GM20000 (cell line): ENCODE results near the gene GSAP.

Experiments used
- DNase-seq: peaks from one replicate; pipeline ENCODE4 v3.0.0; 2012; ENCODE audit warnings: low spot score
- TF ChIP-seq, protein P1 (sequence below): IDR thresholded peaks from 2 replicates; pipeline ENCODE4 v1.5.1; 2012; ENCODE audit warnings: mild to moderate bottlenecking, control low read depth; ENCODE audit errors: extremely low read depth, missing control alignments

Gene GSAP

DNA sequence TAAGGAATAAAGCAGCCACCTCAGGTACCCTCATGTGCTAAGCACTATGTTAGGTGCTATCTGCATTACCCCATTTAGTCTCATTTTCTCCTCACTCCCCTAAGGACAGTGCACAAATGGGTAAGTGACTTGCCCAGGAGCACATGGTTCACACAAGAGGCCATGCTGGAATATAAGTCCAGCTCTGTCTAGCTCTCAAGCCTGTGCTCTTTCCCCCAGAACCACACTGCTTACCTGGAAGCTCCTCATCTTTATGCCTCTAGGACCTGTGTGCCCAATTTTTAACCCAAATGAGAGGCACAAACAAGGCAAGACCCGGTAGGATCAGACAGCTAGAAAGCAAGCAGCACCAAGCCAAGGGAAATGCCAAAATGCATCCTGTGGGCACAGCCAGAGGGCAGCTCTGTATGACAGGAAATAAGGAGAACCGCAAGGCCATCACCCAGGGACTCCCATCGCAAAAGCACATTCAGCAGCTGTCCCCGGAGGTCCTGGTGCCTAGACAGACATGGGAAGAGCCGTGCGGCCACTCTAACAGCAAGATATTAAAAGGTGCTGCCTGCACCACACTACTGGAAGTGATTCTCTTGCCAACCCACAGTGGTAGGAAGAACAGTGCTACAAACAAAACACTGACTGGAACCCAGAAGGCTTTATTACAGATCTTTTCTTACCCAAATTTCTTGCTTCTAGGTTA is 88.1 kb downstream of the GSAP start:
- DNase-seq = no peak
- TF ChIP-seq, protein P1, sequence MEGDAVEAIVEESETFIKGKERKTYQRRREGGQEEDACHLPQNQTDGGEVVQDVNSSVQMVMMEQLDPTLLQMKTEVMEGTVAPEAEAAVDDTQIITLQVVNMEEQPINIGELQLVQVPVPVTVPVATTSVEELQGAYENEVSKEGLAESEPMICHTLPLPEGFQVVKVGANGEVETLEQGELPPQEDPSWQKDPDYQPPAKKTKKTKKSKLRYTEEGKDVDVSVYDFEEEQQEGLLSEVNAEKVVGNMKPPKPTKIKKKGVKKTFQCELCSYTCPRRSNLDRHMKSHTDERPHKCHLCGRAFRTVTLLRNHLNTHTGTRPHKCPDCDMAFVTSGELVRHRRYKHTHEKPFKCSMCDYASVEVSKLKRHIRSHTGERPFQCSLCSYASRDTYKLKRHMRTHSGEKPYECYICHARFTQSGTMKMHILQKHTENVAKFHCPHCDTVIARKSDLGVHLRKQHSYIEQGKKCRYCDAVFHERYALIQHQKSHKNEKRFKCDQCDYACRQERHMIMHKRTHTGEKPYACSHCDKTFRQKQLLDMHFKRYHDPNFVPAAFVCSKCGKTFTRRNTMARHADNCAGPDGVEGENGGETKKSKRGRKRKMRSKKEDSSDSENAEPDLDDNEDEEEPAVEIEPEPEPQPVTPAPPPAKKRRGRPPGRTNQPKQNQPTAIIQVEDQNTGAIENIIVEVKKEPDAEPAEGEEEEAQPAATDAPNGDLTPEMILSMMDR = no peak

DNA sequence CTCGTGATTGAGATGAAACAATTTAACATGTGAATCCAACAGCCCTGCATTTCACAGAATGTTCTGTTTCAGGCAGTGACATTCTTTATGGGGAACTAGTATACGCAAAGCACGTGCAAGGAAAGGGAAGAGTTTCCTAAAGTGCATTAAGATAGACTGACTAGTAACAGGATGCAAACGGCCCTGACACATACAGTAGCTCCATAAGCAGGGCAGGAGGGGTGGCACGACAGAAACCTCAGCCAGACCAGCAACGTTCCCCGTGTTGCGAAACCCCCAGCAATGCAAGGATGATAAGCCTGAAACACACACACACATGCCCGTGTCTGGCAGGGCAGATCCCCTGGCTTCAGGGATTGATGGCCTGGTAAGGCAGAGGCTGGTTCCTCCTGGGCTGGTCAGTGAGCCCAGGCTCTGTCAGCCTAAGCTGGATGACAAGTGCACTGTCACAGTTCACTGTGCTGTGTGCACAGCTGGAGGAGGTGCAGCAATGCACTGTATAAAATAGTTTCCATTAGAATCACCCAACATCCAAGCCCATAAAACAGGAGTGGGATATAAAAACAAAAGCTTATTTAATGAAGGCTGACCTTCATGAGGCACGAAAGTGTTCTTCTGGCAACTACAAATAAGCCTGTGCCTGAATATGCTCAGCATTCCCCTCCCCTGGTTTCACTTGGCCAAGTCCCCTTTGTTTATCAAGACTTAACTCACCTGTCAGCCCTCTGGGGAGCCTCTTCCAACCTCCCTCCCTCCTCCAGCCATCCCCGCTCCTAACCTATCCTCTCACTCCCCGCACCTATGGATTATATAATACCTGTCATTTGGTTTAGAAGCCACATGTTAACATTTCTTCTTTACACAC is 88.8 kb downstream of the GSAP start:
- TF ChIP-seq, protein P1 = no peak
- DNase-seq = no peak

DNA sequence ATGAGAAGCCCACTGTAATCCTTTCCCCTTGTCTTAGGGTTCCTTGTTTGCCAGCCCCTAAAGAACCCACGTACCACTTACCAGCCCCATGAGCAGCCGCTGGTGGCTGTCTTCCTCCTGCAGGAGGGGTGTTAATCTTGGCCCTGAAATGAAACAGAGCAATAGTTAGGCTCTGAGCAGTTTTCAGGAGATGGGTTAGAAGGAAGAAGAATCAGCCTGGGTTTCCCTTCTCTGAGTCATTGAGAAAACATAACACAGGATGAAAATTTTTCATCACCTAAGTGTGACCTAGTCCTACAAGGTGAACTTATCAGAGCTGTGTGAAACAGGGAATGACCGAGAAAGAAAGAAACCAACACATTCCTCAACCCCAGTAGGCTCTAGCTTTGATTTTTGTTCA is 90.0 kb downstream of the GSAP start:
- no peak for DNase-seq
- TF ChIP-seq, protein P1 = no peak

DNA sequence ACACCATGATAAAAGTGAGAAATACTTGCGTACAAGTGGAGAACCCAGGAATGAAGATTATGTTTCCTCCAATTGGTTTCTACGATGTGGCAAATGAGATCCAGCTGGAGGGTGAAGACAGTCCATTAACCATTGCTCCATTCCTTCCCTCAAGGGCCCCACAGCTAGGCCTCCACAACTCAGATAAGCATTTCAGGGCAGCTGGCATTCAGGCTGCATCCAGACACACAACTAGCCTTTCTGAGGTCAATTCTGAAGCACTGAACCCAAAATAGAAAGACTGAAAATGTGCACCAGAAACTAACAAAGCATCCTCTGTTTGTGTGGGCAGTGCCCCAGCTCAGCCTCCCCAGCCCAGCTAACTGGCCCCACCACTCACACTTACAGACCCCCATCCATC is 94.8 kb downstream of the GSAP start:
- DNase-seq = no peak
- TF ChIP-seq, protein P1 = no peak

DNA sequence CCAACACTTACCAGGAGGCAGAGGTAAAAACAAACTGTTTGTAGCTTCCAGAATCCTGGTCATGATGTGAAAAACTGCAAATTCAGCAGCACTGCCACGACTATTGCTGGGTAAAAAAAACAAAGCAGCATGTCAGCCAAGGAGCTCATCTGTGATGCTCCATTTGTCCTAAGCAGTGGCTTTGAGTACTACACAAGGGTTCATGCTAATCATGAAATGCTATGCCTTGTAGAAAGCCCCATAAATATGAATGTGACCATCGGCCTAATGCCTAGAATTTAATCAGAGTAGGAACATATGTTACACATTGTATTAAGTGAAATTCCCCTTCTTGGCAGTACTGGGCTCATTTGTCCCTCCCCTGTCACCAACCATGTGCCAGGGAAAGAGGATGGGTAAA is 95.4 kb downstream of the GSAP start:
- DNase-seq = no peak
- TF ChIP-seq, protein P1 = no peak

DNA sequence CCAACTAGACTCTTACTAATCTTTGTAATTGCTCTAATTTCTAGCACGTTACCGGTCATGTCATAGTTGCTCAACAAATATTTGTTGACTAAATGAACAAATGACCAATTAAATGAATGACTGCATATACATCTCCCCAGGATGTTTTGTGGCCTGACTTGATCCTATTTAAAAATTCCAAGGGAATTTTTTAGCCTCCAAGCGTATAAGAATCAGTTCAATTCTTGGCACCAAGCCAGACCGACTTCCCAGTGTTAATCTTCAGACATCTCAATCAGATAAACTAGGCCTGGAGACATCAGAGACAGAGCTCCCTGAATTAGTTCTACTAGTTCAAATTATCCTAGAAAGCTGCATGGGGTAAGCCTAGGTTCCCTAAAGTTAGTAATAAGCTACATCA is 96.0 kb downstream of the GSAP start:
- DNase-seq = no peak
- TF ChIP-seq, protein P1 = no peak

DNA sequence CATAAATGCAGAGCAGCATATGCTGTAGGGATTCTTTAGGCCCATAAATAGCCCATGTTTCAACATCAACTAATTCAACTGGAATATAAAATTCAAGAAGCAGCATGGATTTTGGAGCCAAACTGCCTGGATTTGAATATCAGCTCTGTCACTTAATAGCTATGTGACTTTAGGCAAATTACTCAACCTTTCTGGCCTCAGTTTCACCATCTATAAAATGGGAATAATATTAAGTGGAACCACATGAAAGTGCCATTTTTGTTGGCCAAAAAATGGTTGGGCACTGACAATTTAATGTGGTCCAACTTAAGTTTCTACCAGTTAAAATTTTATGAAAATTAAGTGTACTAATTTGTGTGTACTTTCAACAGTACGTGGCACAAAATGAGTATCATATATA is 98.1 kb downstream of the GSAP start:
- DNase-seq = no peak

More for the DNA sequence above, 98.1 kb downstream of the GSAP start:
- TF ChIP-seq, protein P1 = no peak
